Thyroid gland (tissue), 4 donors: Measurements from ENCODE around the gene SON. TPM values are rescaled to one million over a fixed set of nuclear protein-coding genes. Genes with fewer than 3 reads are reported as not detected.

ENCODE experiments used
- DNase-seq, 2 donors: peaks; one replicate each; pipeline ENCODE4 v3.0.0-alpha.2; 2019
- H3K27ac ChIP-seq, 3 donors: fragments of 200-600 bp; sonication (generic); 1 replicate in 2 of 3; 2 replicates in 1 of 3; pipeline ENCODE4 v1.5.1; 2016 to 2019; ENCODE audit warnings: mild to moderate bottlenecking in 1 of 3, moderate library complexity in 1 of 3
- H3K27me3 ChIP-seq: fragments of 200-600 bp; sonication (generic); one replicate; pipeline ENCODE4 v1.5.1; 2019
- H3K36me3 ChIP-seq, 2 donors: fragments of 200-600 bp; sonication (generic); one replicate each; pipeline ENCODE4 v1.5.1; 2016 to 2019
- H3K4me1 ChIP-seq, 2 donors: fragments of 200-600 bp; sonication (generic); one replicate each; pipeline ENCODE4 v1.5.1; 2017 to 2019
- H3K4me3 ChIP-seq, 3 donors: fragments of 200-600 bp; sonication (generic); replicated peaks in 1 of 3; 1 replicate in 2 of 3; 2 replicates in 1 of 3; pipeline ENCODE4 v1.5.1; 2016; ENCODE audit warnings: mild to moderate bottlenecking in 1 of 3
- H3K9me3 ChIP-seq: fragments of 200-600 bp; sonication (generic); one replicate; pipeline ENCODE4 v1.5.1; 2017
- CTCF ChIP-seq, 6 experiments: fragments of 200-600 bp in 3 of 6; fragments of 450-650 bp in 3 of 6; sonication (generic) in 3 of 6; IDR thresholded peaks; one replicate each; pipeline ENCODE4 v1.5.1; 2016 to 2019; ENCODE audit warnings: antibody characterized with exemption in 6 of 6, mild to moderate bottlenecking in 2 of 6, inconsistent platforms in 1 of 6, moderate library complexity in 1 of 6
- POLR2A ChIP-seq, 2 donors: fragments of 450-650 bp; IDR thresholded peaks; one replicate each; pipeline ENCODE4 v1.6.1; 2017; ENCODE audit warnings: antibody characterized with exemption in 2 of 2, mild to moderate bottlenecking in 2 of 2, moderate library complexity in 1 of 2
- WGBS, 2 donors: methylation state at CpG; one replicate each; pipeline ENCODE4 v1.1.5; 2017; 5-methylcytosine and 5-hydroxymethylcytosine counted together
- intact Hi-C: fragments of 100-400 bp; cut with DNase I; formaldehyde crosslinking; loops from one replicate; pipeline ENCODE4 v1.15.1; 2023
- total RNA-seq, 4 donors: library from RNA; depleted of rRNA; stranded (reverse); fragments of >200 nt; gene quantifications; one replicate each; pipeline ENCODE4 v1.2.3, GENCODE V29; 2016

The SON gene
- total RNA-seq, 4 donors from 2014 or later: 283 to 425 (median 334) TPM

GRCh38 chr21:33531007-33531406 is 11.8 kb upstream of the SON start:
- Histone ChIP-seq H3K27me3 (no peaks in the 10 kb centered on the region), H3K4me1 (no peaks in the 10 kb centered on the region), H3K9me3 (no peaks in the 10 kb centered on the region), H3K4me3 (no peak overlapping the region), H3K36me3 (peaks cover 40 to 58% of the 10 kb centered on the region in 2 donors), H3K27ac (no peak overlapping the region)
- TF ChIP-seq POLR2A (IDR thresholded peaks at IDR 0.05): no peak
- TF ChIP-seq CTCF (IDR thresholded peaks at IDR 0.05): no peak
- no peak for DNase-seq
- 91 to 94% methylated on average over 3 of the region's 3 CpGs for WGBS, 2 donors
- intact Hi-C loops: no loop called here

DNA sequence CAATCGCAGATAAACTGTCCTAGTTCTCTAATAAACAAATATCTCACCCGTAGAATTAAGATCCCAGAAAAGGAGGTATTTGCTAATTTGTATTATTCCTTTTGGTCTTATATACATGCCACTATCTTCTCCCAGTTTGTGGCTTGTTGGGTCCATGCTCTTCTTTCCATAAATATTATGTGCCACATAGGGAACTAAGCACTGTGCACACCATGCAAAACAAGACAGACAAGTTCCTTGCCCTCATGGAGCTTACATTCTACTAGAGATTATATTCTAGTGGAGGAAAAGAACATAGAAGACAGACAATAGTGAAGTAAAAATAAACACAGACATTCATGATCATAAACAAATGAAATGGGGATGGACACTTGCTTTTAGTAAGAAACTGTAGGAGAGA is 5.6 kb upstream of the SON start:
- Histone ChIP-seq H3K27me3 (no peaks in the 10 kb centered on the region), H3K4me1 (peaks cover 4 to 9% of the 10 kb centered on the region in 2 donors), H3K4me3 (no peak overlapping the region), H3K27ac (no peak overlapping the region), H3K9me3 (no peaks in the 10 kb centered on the region), H3K36me3 (peaks cover 21 to 37% of the 10 kb centered on the region in 2 donors)
- 96 to 97% methylated on average over 2 of the region's 2 CpGs for WGBS, 2 donors
- TF ChIP-seq POLR2A (IDR thresholded peaks at IDR 0.05): no peak
- TF ChIP-seq CTCF (IDR thresholded peaks at IDR 0.05): no peak
- DNase-seq: no peak
- intact Hi-C loops: no loop called here

GRCh38 chr21:33539616-33540015 is 3.2 kb upstream of the SON start:
- no peak for DNase-seq
- Histone ChIP-seq H3K4me3 (no peak overlapping the region), H3K27ac (no peak overlapping the region), H3K27me3 (no peaks in the 10 kb centered on the region), H3K9me3 (no peaks in the 10 kb centered on the region), H3K4me1 (peaks cover 7 to 9% of the 10 kb centered on the region in 2 donors), H3K36me3 (peaks cover 14 to 15% of the 10 kb centered on the region in 2 donors)
- WGBS, 2 donors: 89 to 92% methylated on average over 4 of the region's 4 CpGs
- TF ChIP-seq CTCF (IDR thresholded peaks at IDR 0.05) (no peak), POLR2A (IDR thresholded peaks at IDR 0.05) (no peak)
- intact Hi-C loops: no loop called here

- H3K27ac ChIP-seq: no peak overlapping the region
Measured at GRCh38 chr21:33540711-33541104, 2.1 kb upstream of the SON start.

More at GRCh38 chr21:33540711-33541104, 2.1 kb upstream of the SON start:
- Histone ChIP-seq H3K4me3 (no peak overlapping the region), H3K9me3 (no peaks in the 10 kb centered on the region), H3K36me3 (peaks cover 10 to 11% of the 10 kb centered on the region in 2 donors), H3K4me1 (peaks cover 9 to 18% of the 10 kb centered on the region in 2 donors), H3K27me3 (no peaks in the 10 kb centered on the region)
- no peak for DNase-seq
- TF ChIP-seq POLR2A (IDR thresholded peaks at IDR 0.05) (no peak), CTCF (IDR thresholded peaks at IDR 0.05) (no peak)
- intact Hi-C loops: no loop called here
- 73 to 82% methylated on average over 3 of the region's 3 CpGs for WGBS, 2 donors
